Activated CD4-positive, alpha-beta T cell treated with anti-CD3 and anti-CD28 coated beads, Interleukin-2, amount 10 ng/mL, durations not matched to agents 7 days and 5 days (primary cell): ENCODE data around the gene TSC22D1. TPM values are rescaled to one million over a fixed set of nuclear protein-coding genes. Genes with fewer than 3 reads are reported as not detected.

Experiments
- CTCF ChIA-PET: fragments of 350-600 bp; sonication (Branson Sonifier 250); formaldehyde crosslinking; loops from one replicate; lab custom pipeline; 2021; ENCODE audit warnings: antibody characterized with exemption; lab: Charles Lee
- POLR2A ChIA-PET: fragments of 350-600 bp; sonication (Branson Sonifier 250); formaldehyde crosslinking; loops from one replicate; lab custom pipeline; 2021; ENCODE audit warnings: antibody characterized with exemption; lab: Charles Lee
- DNase-seq: peaks from one replicate; pipeline ENCODE4 v3.0.0-alpha.2; 2020
- H3K27ac Mint-ChIP-seq: one replicate; pipeline ENCODE4 v1.8.0; 2021; ENCODE audit warnings: mild to moderate bottlenecking, moderate library complexity, mixed read lengths
- H3K27me3 Mint-ChIP-seq: one replicate; pipeline ENCODE4 v1.8.0; 2021; ENCODE audit warnings: mixed read lengths
- H3K36me3 Mint-ChIP-seq: one replicate; pipeline ENCODE4 v1.8.0; 2021; ENCODE audit warnings: low read depth, mixed read lengths
- H3K4me1 Mint-ChIP-seq: one replicate; pipeline ENCODE4 v1.8.0; 2021; ENCODE audit warnings: mixed read lengths
- H3K4me3 Mint-ChIP-seq: one replicate; pipeline ENCODE4 v1.8.0; 2021; ENCODE audit warnings: mild to moderate bottlenecking, moderate library complexity, mixed read lengths
- H3K9me3 Mint-ChIP-seq: one replicate; pipeline ENCODE4 v1.8.0; 2021; ENCODE audit warnings: mixed read lengths
- total RNA-seq, 2 experiments: library from RNA; stranded (reverse); gene quantifications; one replicate each; pipeline ENCODE4 v1.2.3, GENCODE V29; 2021

The TSC22D1 gene
- total RNA-seq, 2 experiments from 2014 or later, result 13.3 to 13.6 TPM

DNA sequence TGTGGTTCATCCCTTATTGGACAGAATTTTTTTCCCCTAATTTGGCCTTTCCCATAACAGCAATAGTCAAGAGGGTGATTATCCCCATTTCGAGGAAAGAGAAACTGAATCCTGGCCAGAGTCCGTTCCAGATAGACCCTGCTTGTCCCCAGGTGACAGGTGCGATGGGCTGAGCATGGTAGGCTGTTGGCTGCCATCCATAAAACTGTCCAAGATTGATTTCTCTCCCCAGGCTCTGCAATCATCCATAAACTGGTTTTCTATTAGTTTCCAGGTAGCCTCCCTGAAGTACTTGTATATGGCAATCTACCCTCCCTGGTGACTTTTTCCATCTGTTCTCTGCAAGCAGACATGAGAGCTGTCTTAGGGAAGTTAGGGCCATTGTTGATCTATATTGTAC is 177.1 kb downstream of the TSC22D1 start:
- no peak for DNase-seq
- ChIA-PET POLR2A (interaction anchor here (0.6 kb wide), 1 partner anchor 167 kb away, joined by 4 read pairs; no protein-coding TSS in a partner anchor), CTCF (no interaction called here)
- H3K9me3 Mint-ChIP-seq, result no peaks in the 10 kb centered on the region
- H3K27ac Mint-ChIP-seq, result no peak overlapping the region
- no peaks in the 10 kb centered on the region for H3K27me3 Mint-ChIP-seq
- H3K36me3 Mint-ChIP-seq, result no peaks in the 10 kb centered on the region
- no peaks in the 10 kb centered on the region for H3K4me1 Mint-ChIP-seq
- H3K4me3 Mint-ChIP-seq, result no peak overlapping the region

DNA sequence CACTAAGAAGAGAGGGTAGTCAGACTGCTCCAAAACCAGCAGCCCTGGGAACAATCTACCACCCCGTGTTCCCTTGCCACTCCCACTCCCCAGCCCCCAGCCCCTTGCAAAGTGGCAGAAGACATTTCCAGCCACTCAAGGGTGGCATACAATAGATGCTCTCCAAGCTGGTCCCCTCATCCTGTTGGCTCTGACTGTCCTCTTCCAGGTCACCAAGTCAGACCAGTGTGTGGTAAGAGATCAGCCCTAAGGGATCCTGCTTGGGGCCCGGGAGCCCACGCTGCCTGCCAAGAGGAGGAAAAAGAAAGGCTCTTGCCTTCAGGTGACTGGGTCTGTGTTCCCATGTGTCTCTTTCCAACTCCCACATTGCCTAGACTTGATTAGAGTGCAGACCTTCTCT is 177.5 kb downstream of the TSC22D1 start:
- no peak overlapping the region for H3K4me3 Mint-ChIP-seq
- H3K4me1 Mint-ChIP-seq, result no peaks in the 10 kb centered on the region
- CTCF ChIA-PET, result no interaction called here
- POLR2A ChIA-PET, result interaction anchor here (0.7 kb wide), 1 partner anchor 32 kb away, joined by 4 read pairs; no protein-coding TSS in a partner anchor
- no peaks in the 10 kb centered on the region for H3K36me3 Mint-ChIP-seq
- no peaks in the 10 kb centered on the region for H3K9me3 Mint-ChIP-seq
- no peak overlapping the region for H3K27ac Mint-ChIP-seq
- DNase-seq, result no peak
- H3K27me3 Mint-ChIP-seq, result no peaks in the 10 kb centered on the region

DNA sequence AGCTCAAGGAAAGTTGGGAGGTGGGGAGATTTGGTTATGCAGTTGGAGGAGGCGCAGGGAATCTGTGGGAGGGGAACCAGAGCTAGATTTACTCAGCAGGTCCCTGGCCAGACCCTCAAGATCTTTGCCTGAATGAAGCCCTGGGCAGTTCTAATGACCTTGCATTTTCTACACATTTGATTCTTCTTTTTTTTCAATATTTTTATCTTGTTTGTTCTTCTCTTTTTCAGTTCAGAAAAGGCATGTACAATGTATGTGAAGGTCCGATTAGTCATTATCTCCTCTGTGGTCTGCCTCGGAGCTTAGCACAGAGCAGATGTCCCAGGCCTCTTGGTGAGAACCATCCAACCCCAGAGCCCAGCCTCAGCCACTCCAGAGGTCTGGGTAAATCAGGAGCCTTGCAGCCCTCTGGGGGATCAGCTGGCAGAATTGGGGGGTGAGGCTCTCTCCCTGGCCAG is 178.3 kb downstream of the TSC22D1 start:
- Mint-ChIP-seq H3K27me3 (peaks cover 3% of the 10 kb centered on the region), H3K9me3 (no peaks in the 10 kb centered on the region), H3K27ac (no peak overlapping the region), H3K4me3 (no peak overlapping the region), H3K36me3 (no peaks in the 10 kb centered on the region), H3K4me1 (no peaks in the 10 kb centered on the region)
- POLR2A ChIA-PET, result no interaction called here
- no peak for DNase-seq
- CTCF ChIA-PET, result no interaction called here

DNA sequence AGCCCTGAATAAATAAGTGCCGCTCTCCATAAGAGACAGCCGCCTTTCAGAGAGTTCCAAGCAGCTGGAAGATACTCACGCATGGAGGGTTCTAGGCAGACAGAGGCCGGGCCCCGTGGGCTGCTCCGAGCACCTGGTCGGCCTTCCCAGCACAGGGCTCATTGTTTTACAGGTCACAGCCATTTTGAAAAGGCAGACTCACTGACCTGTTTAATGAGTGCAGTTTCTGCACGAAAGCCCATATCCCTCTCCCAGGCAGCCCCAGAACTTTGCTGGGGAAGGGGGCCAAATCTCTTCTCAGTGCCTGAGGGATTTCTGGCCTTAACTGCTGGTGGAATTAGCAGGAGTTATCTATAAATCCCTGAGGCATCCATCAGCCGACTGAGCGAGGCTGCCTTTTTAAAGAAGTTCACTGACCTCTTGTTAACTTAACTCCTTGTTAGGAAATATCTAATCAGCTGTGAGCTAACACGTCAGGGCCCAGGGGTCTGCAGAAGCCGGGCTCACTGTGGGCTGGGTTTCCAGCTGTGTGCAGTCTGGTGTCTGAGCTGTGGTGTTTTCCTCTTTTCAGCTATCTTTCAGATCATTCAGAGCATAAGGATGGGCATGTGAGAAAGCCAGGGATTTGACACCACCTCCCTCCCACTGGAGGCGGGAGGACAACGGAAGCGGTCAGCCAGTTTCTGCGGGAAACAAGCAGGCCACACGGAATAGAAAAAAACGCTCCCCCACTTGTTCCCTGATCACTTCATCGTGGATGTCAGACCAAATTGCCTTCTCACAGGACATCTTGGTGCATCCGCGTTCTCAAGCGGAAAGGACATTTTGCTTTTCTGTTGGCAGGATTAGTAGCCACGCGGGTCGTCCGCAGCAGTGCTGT is 179.2 kb downstream of the TSC22D1 start:
- Mint-ChIP-seq H3K4me1 (no peaks in the 10 kb centered on the region), H3K36me3 (no peaks in the 10 kb centered on the region), H3K27me3 (peaks cover 5% of the 10 kb centered on the region), H3K4me3 (no peak overlapping the region), H3K9me3 (no peaks in the 10 kb centered on the region), H3K27ac (no peak overlapping the region)
- POLR2A ChIA-PET, result no interaction called here
- DNase-seq, result no peak
- CTCF ChIA-PET, result no interaction called here

DNA sequence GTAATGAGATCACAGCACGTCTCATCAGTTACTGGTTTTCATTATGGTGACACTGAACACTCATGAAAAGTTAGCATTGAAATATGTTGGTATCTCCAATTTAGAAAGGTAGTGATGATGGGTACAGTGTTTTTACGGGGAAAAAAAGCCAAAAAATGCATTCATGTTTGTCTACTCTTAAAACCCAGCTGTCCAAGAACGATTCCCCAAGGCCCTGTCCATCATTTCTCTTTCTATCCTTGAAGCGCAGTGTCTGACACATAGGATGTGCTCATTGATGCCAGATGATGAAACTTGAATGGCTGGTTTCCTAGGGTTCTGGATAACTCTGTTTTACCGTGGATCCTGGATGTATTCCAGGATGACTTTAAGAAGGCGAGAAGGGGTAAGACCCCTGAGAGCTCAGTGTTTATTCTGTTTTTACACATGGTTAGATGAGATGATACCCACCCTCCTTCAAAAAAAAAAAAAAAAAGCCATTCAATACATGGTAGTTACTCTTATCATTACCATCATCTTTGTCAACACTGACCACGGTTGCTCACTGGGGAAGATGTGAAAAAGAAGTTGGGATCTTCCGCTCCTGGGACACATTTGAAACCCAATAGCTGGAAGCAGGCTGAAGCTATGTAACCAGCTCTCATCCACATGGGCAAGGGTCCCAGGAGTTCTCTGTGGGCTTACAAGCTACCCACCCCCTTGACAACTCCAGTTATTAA is 180.0 kb downstream of the TSC22D1 start:
- H3K27ac Mint-ChIP-seq, result no peak overlapping the region
- H3K27me3 Mint-ChIP-seq, result peaks cover 5% of the 10 kb centered on the region
- ChIA-PET POLR2A (no interaction called here), CTCF (no interaction called here)
- DNase-seq, result no peak
- H3K36me3 Mint-ChIP-seq, result no peaks in the 10 kb centered on the region
- H3K4me1 Mint-ChIP-seq, result no peaks in the 10 kb centered on the region
- H3K4me3 Mint-ChIP-seq, result no peak overlapping the region
- H3K9me3 Mint-ChIP-seq, result no peaks in the 10 kb centered on the region

DNA sequence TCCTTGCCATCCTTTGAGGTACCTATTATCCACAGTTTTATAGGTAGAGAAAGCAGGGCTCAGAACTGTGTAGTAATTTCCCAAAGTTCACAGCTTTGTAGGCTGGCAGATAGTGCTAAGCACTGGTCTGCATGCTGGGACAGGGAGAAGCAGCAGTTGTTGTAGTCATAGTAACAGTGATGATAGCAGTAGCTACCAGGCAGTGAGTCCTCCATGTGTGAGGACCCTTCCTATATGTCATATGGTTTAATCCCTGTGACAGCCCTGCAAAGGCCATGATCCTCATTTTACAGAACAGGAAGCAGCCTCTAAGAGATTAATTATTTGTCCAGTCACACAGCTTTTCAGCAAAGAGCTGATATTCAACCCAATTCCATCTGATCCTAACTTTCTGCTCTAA is 181.5 kb downstream of the TSC22D1 start:
- peaks cover 5% of the 10 kb centered on the region for H3K27me3 Mint-ChIP-seq
- no peak overlapping the region for H3K4me3 Mint-ChIP-seq
- no peak overlapping the region for H3K27ac Mint-ChIP-seq
- H3K9me3 Mint-ChIP-seq, result no peaks in the 10 kb centered on the region
- H3K36me3 Mint-ChIP-seq, result no peaks in the 10 kb centered on the region
- DNase-seq, result no peak
- POLR2A ChIA-PET, result no interaction called here
- CTCF ChIA-PET, result no interaction called here
- H3K4me1 Mint-ChIP-seq, result no peaks in the 10 kb centered on the region

- CTCF ChIA-PET, result interaction anchor here (0.6 kb wide), 1 partner anchor 90 kb away, joined by 5 read pairs; no protein-coding TSS in a partner anchor
- no peaks in the 10 kb centered on the region for H3K4me1 Mint-ChIP-seq
Measured at GRCh38 chr13:44393391-44393790, 182.7 kb downstream of the TSC22D1 start.

GRCh38 chr13:44389876-44390275 is 186.3 kb downstream of the TSC22D1 start:
- H3K9me3 Mint-ChIP-seq, result no peaks in the 10 kb centered on the region
- H3K27ac Mint-ChIP-seq, result no peak overlapping the region
- CTCF ChIA-PET, result no interaction called here
- DNase-seq, result no peak
- H3K36me3 Mint-ChIP-seq, result no peaks in the 10 kb centered on the region
- H3K4me1 Mint-ChIP-seq, result no peaks in the 10 kb centered on the region
- POLR2A ChIA-PET, result no interaction called here
- no peak overlapping the region for H3K4me3 Mint-ChIP-seq
- peaks cover 5% of the 10 kb centered on the region for H3K27me3 Mint-ChIP-seq

More at GRCh38 chr13:44393391-44393790, 182.7 kb downstream of the TSC22D1 start:
- Mint-ChIP-seq H3K4me3 (no peak overlapping the region), H3K9me3 (no peaks in the 10 kb centered on the region), H3K27ac (no peak overlapping the region), H3K27me3 (peaks cover 5% of the 10 kb centered on the region), H3K36me3 (no peaks in the 10 kb centered on the region)
- POLR2A ChIA-PET, result no interaction called here
- DNase-seq, result no peak

- ChIA-PET CTCF (no interaction called here), POLR2A (no interaction called here)
- H3K27ac Mint-ChIP-seq, result no peak overlapping the region
- H3K36me3 Mint-ChIP-seq, result no peaks in the 10 kb centered on the region
- peaks cover 5% of the 10 kb centered on the region for H3K27me3 Mint-ChIP-seq
- no peak for DNase-seq
- H3K4me3 Mint-ChIP-seq, result no peak overlapping the region
- no peaks in the 10 kb centered on the region for H3K4me1 Mint-ChIP-seq
- no peaks in the 10 kb centered on the region for H3K9me3 Mint-ChIP-seq
Measured at GRCh38 chr13:44389060-44389666, 187.0 kb downstream of the TSC22D1 start.

- no peak overlapping the region for H3K27ac Mint-ChIP-seq
- CTCF ChIA-PET, result no interaction called here
- no peak overlapping the region for H3K4me3 Mint-ChIP-seq
- POLR2A ChIA-PET, result no interaction called here
- H3K27me3 Mint-ChIP-seq, result peaks cover 5% of the 10 kb centered on the region
- no peak for DNase-seq
- H3K36me3 Mint-ChIP-seq, result no peaks in the 10 kb centered on the region
- no peaks in the 10 kb centered on the region for H3K9me3 Mint-ChIP-seq
- no peaks in the 10 kb centered on the region for H3K4me1 Mint-ChIP-seq
Measured at GRCh38 chr13:44388427-44389059, 187.6 kb downstream of the TSC22D1 start.

DNA sequence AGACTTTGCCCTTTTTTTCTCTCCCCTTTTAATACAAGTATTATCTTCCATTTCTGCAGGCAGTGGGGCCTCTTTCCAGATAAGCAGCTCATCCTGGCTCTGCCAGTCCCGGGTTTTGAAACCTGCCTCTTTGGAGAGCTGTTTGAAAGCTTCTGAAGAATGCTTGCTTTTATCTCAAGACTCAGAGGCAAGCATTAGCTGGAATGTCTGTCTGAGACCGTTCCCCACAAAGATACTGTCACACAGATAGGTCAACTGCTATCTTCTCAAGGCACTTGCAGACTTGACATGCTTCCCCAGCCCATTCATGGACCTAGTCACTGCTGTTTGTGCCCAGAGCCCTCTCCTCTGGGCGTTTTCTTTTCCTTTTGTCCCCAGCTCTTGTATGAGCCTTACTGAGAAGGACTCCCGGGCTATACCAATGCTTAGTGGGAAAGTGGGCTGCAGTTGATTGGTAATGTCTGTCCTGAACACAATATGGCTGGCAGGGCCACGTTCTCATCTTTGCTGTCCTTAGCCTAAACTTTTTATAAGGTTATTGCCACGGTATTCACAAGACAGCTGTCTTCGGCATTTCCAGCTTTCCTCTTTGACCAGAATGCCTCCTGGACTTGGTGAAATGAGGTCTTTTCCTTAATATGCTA is 189.1 kb downstream of the TSC22D1 start:
- ChIA-PET POLR2A (no interaction called here), CTCF (no interaction called here)
- no peaks in the 10 kb centered on the region for H3K27me3 Mint-ChIP-seq
- no peak overlapping the region for H3K4me3 Mint-ChIP-seq
- H3K36me3 Mint-ChIP-seq, result no peaks in the 10 kb centered on the region
- H3K4me1 Mint-ChIP-seq, result no peaks in the 10 kb centered on the region
- H3K9me3 Mint-ChIP-seq, result no peaks in the 10 kb centered on the region
- no peak for DNase-seq
- no peak overlapping the region for H3K27ac Mint-ChIP-seq

GRCh38 chr13:44385847-44386246 is 190.3 kb downstream of the TSC22D1 start:
- no peak for DNase-seq
- H3K9me3 Mint-ChIP-seq, result no peaks in the 10 kb centered on the region
- no peaks in the 10 kb centered on the region for H3K36me3 Mint-ChIP-seq
- H3K27me3 Mint-ChIP-seq, result no peaks in the 10 kb centered on the region
- H3K27ac Mint-ChIP-seq, result no peak overlapping the region
- CTCF ChIA-PET, result no interaction called here
- POLR2A ChIA-PET, result interaction anchor here (0.6 kb wide), 1 partner anchor 61 kb away, joined by 3 read pairs; no protein-coding TSS in a partner anchor
- H3K4me3 Mint-ChIP-seq, result no peak overlapping the region
- H3K4me1 Mint-ChIP-seq, result no peaks in the 10 kb centered on the region
